ENCODE results near the gene SMG9.
A peak's percentile ranks its signal among the peaks of the same experiment; 100 is the strongest.

The SMG9 gene

DNA sequence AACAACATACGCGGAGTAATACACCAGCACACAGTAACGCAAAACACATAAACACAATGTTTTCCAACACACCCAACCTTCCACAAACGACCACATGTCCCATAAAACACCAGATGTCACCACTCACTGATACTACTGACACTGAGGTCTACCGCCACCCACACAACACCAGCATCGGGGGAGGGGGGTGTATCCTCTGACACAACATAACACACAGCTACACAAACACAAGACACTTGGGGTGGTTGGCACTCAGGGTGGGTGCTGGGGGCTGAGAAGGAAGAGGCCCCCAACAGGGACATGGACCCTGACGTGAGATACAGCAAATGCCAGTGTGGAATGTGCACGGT, 27.5 kb upstream of the SMG9 start:
- DNase-seq = no peak
- H3K4me1 ChIP-seq (ENCODE audit: control insufficient read depth, insufficient read depth, low read depth, low read length) = peaks cover 41% of the 10 kb centered on the region
- H2BK15ac ChIP-seq (ENCODE audit: low read depth, poor library complexity, severe bottlenecking) = no peak overlapping the region
- no peaks in the 10 kb centered on the region for H3K79me1 ChIP-seq (replicated peaks; ENCODE audit: low read length, poor library complexity, severe bottlenecking)
- no peak overlapping the region for H3K4me3 ChIP-seq (ENCODE audit: insufficient read depth in 1 of 2, low read depth in 1 of 2, low read length in 2 of 2)
- H4K8ac ChIP-seq (ENCODE audit: low read length) = no peak overlapping the region
- WGBS = 78% methylated on average over 8 of the region's 8 CpGs
- no peak overlapping the region for H3K4ac ChIP-seq (ENCODE audit: low read depth in 1 of 2, low read length in 2 of 2)
- H2AFZ ChIP-seq (ENCODE audit: low read depth, low read length) = no peak overlapping the region
- H3K27ac ChIP-seq (ENCODE audit: low read length, poor library complexity, severe bottlenecking) = no peak overlapping the region
- peak overlapping the region in 1 of 2 experiments; percentile 18 for H3K14ac ChIP-seq (ENCODE audit: low read length in 2 of 2)
- H3K4me2 ChIP-seq (ENCODE audit: low read length, poor library complexity, severe bottlenecking) = no peak overlapping the region
- H3K36me3 ChIP-seq (ENCODE audit: control insufficient read depth in 1 of 2, insufficient read depth in 2 of 2, low read depth in 1 of 2, low read length in 2 of 2) = no peaks in the 10 kb centered on the region
- H3K9me3 ChIP-seq (ENCODE audit: control insufficient read depth, low read length) = no peaks in the 10 kb centered on the region
- H3K27me3 ChIP-seq (ENCODE audit: control insufficient read depth in 1 of 2, insufficient read depth in 1 of 2, low read length in 2 of 2) = no peaks in the 10 kb centered on the region
- no peak overlapping the region for H2BK120ac ChIP-seq (ENCODE audit: low read depth, low read length)
- H3K23ac ChIP-seq (ENCODE audit: low read length in 2 of 2) = no peak overlapping the region
- no peak overlapping the region for H2BK5ac ChIP-seq (ENCODE audit: low read depth, low read length, poor library complexity, severe bottlenecking)
- no peak overlapping the region for H2AK5ac ChIP-seq (ENCODE audit: low read length, severe bottlenecking)
- H3K18ac ChIP-seq (ENCODE audit: low read depth in 1 of 2, low read length in 2 of 2) = peak overlapping the region in 1 of 2 experiments; percentile 62
- no peak overlapping the region for H4K91ac ChIP-seq (ENCODE audit: low read length)
- peak overlapping the region in 1 of 2 experiments; percentile 8 for H2BK12ac ChIP-seq (ENCODE audit: low read length in 2 of 2)
- no peak overlapping the region for H3K9ac ChIP-seq (ENCODE audit: low read length)

DNA sequence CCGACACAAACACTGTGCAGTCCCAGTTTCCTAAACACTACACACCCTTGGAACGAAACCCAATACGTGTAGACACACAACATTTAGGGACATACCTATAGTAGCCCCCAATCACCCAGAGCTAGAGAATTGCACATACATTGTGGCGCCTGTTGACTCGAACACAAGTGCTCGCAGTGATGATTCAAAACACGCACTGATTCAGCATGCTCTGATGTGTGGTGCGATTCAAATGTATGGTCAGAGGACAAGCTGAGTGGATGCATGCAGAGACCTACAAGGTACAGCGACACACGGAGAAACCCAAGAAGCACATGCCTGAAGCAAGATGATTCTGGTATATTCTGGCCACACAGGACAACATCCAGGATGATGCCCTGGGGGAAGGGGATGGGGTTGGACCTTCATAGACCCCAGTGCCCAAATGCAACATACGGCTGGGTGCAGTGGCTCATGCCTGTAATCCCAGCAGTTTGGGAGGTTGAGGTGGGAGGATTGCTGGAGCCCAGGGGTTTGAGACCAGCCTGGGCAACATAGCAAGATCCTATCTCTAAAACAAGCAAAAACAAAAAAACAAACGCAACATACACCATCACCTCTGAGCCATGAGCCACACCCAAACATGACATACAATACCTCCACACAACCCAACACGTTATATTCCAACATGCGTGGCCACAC, 27.0 kb upstream of the SMG9 start:
- Histone ChIP-seq H3K4me3 (ENCODE audit: insufficient read depth in 1 of 2, low read depth in 1 of 2, low read length in 2 of 2) (peak overlapping the region in 1 of 2 experiments; percentile 77), H3K9ac (ENCODE audit: low read length) (peak overlapping the region; percentile 66), H3K18ac (ENCODE audit: low read depth in 1 of 2, low read length in 2 of 2) (no peak overlapping the region), H3K27ac (ENCODE audit: low read length, poor library complexity, severe bottlenecking) (no peak overlapping the region), H4K91ac (ENCODE audit: low read length) (peak overlapping the region; percentile 9), H3K14ac (ENCODE audit: low read length in 2 of 2) (peak overlapping the region in 1 of 2 experiments; percentile 18), H3K4me1 (ENCODE audit: control insufficient read depth, insufficient read depth, low read depth, low read length) (peaks cover 44% of the 10 kb centered on the region), H2AFZ (ENCODE audit: low read depth, low read length) (no peak overlapping the region), H3K4ac (ENCODE audit: low read depth in 1 of 2, low read length in 2 of 2) (no peak overlapping the region), H2BK120ac (ENCODE audit: low read depth, low read length) (no peak overlapping the region), H4K8ac (ENCODE audit: low read length) (no peak overlapping the region), H3K4me2 (ENCODE audit: low read length, poor library complexity, severe bottlenecking) (no peak overlapping the region), H3K79me1 (replicated peaks; ENCODE audit: low read length, poor library complexity, severe bottlenecking) (no peaks in the 10 kb centered on the region), H3K23ac (ENCODE audit: low read length in 2 of 2) (no peak overlapping the region), H2BK15ac (ENCODE audit: low read depth, poor library complexity, severe bottlenecking) (no peak overlapping the region), H3K9me3 (ENCODE audit: control insufficient read depth, low read length) (no peaks in the 10 kb centered on the region), H3K36me3 (ENCODE audit: control insufficient read depth in 1 of 2, insufficient read depth in 2 of 2, low read depth in 1 of 2, low read length in 2 of 2) (no peaks in the 10 kb centered on the region), H2BK5ac (ENCODE audit: low read depth, low read length, poor library complexity, severe bottlenecking) (no peak overlapping the region), H2AK5ac (ENCODE audit: low read length, severe bottlenecking) (no peak overlapping the region), H2BK12ac (ENCODE audit: low read length in 2 of 2) (no peak overlapping the region), H3K27me3 (ENCODE audit: control insufficient read depth in 1 of 2, insufficient read depth in 1 of 2, low read length in 2 of 2) (no peaks in the 10 kb centered on the region)
- DNase-seq = no peak
- WGBS = 95% methylated on average over 14 of the region's 14 CpGs

DNA sequence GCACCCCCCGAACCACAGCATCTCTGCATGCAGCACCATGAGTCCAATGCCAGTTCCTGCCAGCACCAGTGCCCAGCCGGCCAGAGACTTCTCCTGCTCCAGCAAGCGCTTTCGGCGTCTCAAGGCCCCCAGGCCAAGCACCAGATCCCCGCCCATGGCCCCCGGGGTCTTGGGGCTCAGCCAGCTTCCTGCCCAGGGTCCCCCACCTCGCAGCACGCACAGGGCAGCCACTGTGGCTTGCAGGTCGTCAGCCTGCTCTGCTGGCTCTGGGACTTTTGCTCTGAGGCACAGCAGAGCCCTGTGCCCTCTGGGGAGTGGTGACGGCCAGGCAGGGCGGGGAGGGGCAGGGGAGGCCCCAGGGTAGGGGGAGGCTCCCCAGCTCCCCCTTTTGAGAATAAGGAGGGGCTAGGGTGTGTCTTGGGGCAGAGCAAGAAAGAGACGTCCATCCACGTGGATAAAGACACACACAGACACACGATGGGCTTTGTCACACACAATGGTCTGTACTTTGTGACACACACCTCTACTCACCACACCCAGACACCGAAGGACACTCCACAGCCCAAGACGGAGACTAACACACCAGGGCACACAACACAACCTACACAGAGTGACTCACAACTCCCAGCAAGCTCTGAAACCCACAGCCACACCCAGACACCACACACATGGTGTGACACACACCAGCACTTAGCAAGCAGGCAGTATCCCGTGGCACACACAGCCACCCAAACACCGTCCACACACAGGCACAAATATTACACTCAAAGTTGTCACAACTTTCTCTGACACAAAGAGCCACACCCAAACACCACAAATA, 26.2 kb upstream of the SMG9 start, which contains the start of gene KCNN4:
Gene KCNN4 (minus strand): TSS at position 268 of the 820 bp plus-strand sequence. CDS start 112 bp downstream, at position 156.
- H2BK5ac ChIP-seq (ENCODE audit: low read depth, low read length, poor library complexity, severe bottlenecking) = no peak within 1 kb of the TSS
- DNase-seq = peak; percentile 48
- peak within 1 kb of the TSS in 1 of 2 experiments; percentile 77 for H2BK12ac ChIP-seq (ENCODE audit: low read length in 2 of 2)
- WGBS = 64% methylated on average over 19 of the region's 19 CpGs
- peak within 1 kb of the TSS in 1 of 2 experiments; percentile 76 for H3K14ac ChIP-seq (ENCODE audit: low read length in 2 of 2)
- H3K36me3 ChIP-seq (ENCODE audit: control insufficient read depth in 1 of 2, insufficient read depth in 2 of 2, low read depth in 1 of 2, low read length in 2 of 2) = no peaks in the 10 kb centered on the region
- peaks cover 45% of the 10 kb centered on the region for H3K4me1 ChIP-seq (ENCODE audit: control insufficient read depth, insufficient read depth, low read depth, low read length)
- peak within 1 kb of the TSS in 1 of 2 experiments; percentile 77 for H3K4me3 ChIP-seq (ENCODE audit: insufficient read depth in 1 of 2, low read depth in 1 of 2, low read length in 2 of 2)
- H4K91ac ChIP-seq (ENCODE audit: low read length) = peak within 1 kb of the TSS; percentile 56
- no peak within 1 kb of the TSS for H2AK5ac ChIP-seq (ENCODE audit: low read length, severe bottlenecking)
- no peak within 1 kb of the TSS for H2BK15ac ChIP-seq (ENCODE audit: low read depth, poor library complexity, severe bottlenecking)
- H3K27me3 ChIP-seq (ENCODE audit: control insufficient read depth in 1 of 2, insufficient read depth in 1 of 2, low read length in 2 of 2) = no peaks in the 10 kb centered on the region
- no peak within 1 kb of the TSS for H3K27ac ChIP-seq (ENCODE audit: low read length, poor library complexity, severe bottlenecking)
- no peaks in the 10 kb centered on the region for H3K79me1 ChIP-seq (replicated peaks; ENCODE audit: low read length, poor library complexity, severe bottlenecking)
- H3K18ac ChIP-seq (ENCODE audit: low read depth in 1 of 2, low read length in 2 of 2) = peak within 1 kb of the TSS in 1 of 2 experiments; percentile 46
- H2AFZ ChIP-seq (ENCODE audit: low read depth, low read length) = no peak within 1 kb of the TSS
- no peak within 1 kb of the TSS for H3K4me2 ChIP-seq (ENCODE audit: low read length, poor library complexity, severe bottlenecking)
- H3K9me3 ChIP-seq (ENCODE audit: control insufficient read depth, low read length) = no peaks in the 10 kb centered on the region
- peak within 1 kb of the TSS; percentile 1 for H4K8ac ChIP-seq (ENCODE audit: low read length)
- peak within 1 kb of the TSS; percentile 13 for H2BK120ac ChIP-seq (ENCODE audit: low read depth, low read length)
- H3K4ac ChIP-seq (ENCODE audit: low read depth in 1 of 2, low read length in 2 of 2) = no peak within 1 kb of the TSS
- no peak within 1 kb of the TSS for H3K23ac ChIP-seq (ENCODE audit: low read length in 2 of 2)
- peak within 1 kb of the TSS; percentile 66 for H3K9ac ChIP-seq (ENCODE audit: low read length)

DNA sequence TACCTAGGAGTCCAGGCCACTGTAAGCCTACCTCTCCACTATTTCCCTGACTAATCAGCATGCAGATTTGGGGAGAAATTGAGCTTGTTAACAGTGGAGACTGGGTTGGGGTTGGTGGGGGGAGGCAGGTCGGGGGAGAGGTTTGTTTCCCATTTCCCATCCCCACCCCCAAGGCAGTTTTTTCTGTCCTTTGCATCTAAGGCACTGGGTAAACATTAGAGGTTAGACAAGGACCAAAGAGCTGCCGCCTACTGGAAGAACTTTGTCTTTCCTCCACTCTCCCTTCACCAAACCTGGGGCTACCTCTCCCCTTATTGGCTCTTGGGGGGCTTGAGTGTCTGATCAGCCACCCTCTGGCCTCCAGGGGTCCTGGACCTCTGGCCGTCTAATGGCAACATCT, 25.1 kb upstream of the SMG9 start:
- Histone ChIP-seq H2BK12ac (ENCODE audit: low read length in 2 of 2) (no peak overlapping the region), H2AFZ (ENCODE audit: low read depth, low read length) (no peak overlapping the region), H3K4ac (ENCODE audit: low read depth in 1 of 2, low read length in 2 of 2) (no peak overlapping the region), H4K91ac (ENCODE audit: low read length) (no peak overlapping the region), H3K4me1 (ENCODE audit: control insufficient read depth, insufficient read depth, low read depth, low read length) (peaks cover 42% of the 10 kb centered on the region), H3K4me3 (ENCODE audit: insufficient read depth in 1 of 2, low read depth in 1 of 2, low read length in 2 of 2) (peak overlapping the region in 1 of 2 experiments; percentile 77), H3K14ac (ENCODE audit: low read length in 2 of 2) (no peak overlapping the region), H2AK5ac (ENCODE audit: low read length, severe bottlenecking) (no peak overlapping the region), H3K4me2 (ENCODE audit: low read length, poor library complexity, severe bottlenecking) (no peak overlapping the region), H3K27ac (ENCODE audit: low read length, poor library complexity, severe bottlenecking) (no peak overlapping the region), H3K36me3 (ENCODE audit: control insufficient read depth in 1 of 2, insufficient read depth in 2 of 2, low read depth in 1 of 2, low read length in 2 of 2) (peaks cover 0 to 7% of the 10 kb centered on the region in 2 experiments), H2BK15ac (ENCODE audit: low read depth, poor library complexity, severe bottlenecking) (no peak overlapping the region), H3K9me3 (ENCODE audit: control insufficient read depth, low read length) (no peaks in the 10 kb centered on the region), H3K23ac (ENCODE audit: low read length in 2 of 2) (no peak overlapping the region), H2BK5ac (ENCODE audit: low read depth, low read length, poor library complexity, severe bottlenecking) (no peak overlapping the region), H3K18ac (ENCODE audit: low read depth in 1 of 2, low read length in 2 of 2) (no peak overlapping the region), H3K27me3 (ENCODE audit: control insufficient read depth in 1 of 2, insufficient read depth in 1 of 2, low read length in 2 of 2) (no peaks in the 10 kb centered on the region), H4K8ac (ENCODE audit: low read length) (no peak overlapping the region), H3K79me1 (replicated peaks; ENCODE audit: low read length, poor library complexity, severe bottlenecking) (no peaks in the 10 kb centered on the region), H2BK120ac (ENCODE audit: low read depth, low read length) (no peak overlapping the region), H3K9ac (ENCODE audit: low read length) (peak overlapping the region; percentile 57)
- no peak for DNase-seq
- WGBS = 58% methylated on average over 3 of the region's 3 CpGs

Data from mesenchymal stem cell (in vitro differentiated cells and primary cell).